Kidney epithelial cell (primary cell): Measurements from ENCODE around the gene SEMA3G. TPM values are rescaled to one million over a fixed set of nuclear protein-coding genes. Genes with fewer than 3 reads are reported as not detected.

Experiments
- DNase-seq: peaks from one replicate; pipeline ENCODE4 v3.0.0-alpha.2; 2010; ENCODE audit warnings: low read depth
- H3K27me3 ChIP-seq: 2 replicates; pipeline ENCODE4 v1.6.0; 2011; ENCODE audit warnings: low read length; ENCODE audit not compliant: control insufficient read depth, insufficient read depth
- H3K36me3 ChIP-seq: 2 replicates; pipeline ENCODE4 v1.5.1; 2011; ENCODE audit warnings: low read length; ENCODE audit not compliant: control insufficient read depth, insufficient read depth
- H3K4me3 ChIP-seq: 2 replicates; pipeline ENCODE4 v1.5.1; 2011; ENCODE audit warnings: low read depth, mild to moderate bottlenecking, control low read depth, low read length
- CTCF ChIP-seq: IDR thresholded peaks from 2 replicates; pipeline ENCODE4 v1.5.1; 2011; ENCODE audit warnings: mild to moderate bottlenecking, moderate library complexity, low read length, control low read depth, inconsistent platforms; ENCODE audit not compliant: insufficient read depth, poor library complexity, severe bottlenecking
- total RNA-seq: library from RNA; depleted of rRNA; stranded (reverse); fragments of >200 nt; gene quantifications from 2 replicates; pipeline ENCODE4 v1.2.3, GENCODE V29; 2015

Gene SEMA3G
- total RNA-seq, 1 donor from 2014 or later, result 0.21 TPM

GRCh38 chr3:52479877-52480575, 35.1 kb upstream of the SEMA3G start:
- Histone ChIP-seq H3K36me3 (peaks cover 14% of the 10 kb centered on the region), H3K27me3 (no peaks in the 10 kb centered on the region), H3K4me3 (no peak overlapping the region)
- no peak for TF ChIP-seq CTCF
- no peak for DNase-seq

- no peak for TF ChIP-seq CTCF
- DNase-seq, result no peak
- peaks cover 14% of the 10 kb centered on the region for H3K36me3 ChIP-seq
- H3K4me3 ChIP-seq, result no peak overlapping the region
- no peaks in the 10 kb centered on the region for H3K27me3 ChIP-seq
Measured at GRCh38 chr3:52479037-52479876, 34.4 kb upstream of the SEMA3G start.

- Histone ChIP-seq H3K27me3 (no peaks in the 10 kb centered on the region), H3K4me3 (no peak overlapping the region), H3K36me3 (peaks cover 17% of the 10 kb centered on the region)
- no peak for TF ChIP-seq CTCF
- no peak for DNase-seq
Measured at GRCh38 chr3:52477796-52478095, 32.8 kb upstream of the SEMA3G start.

- no peak for TF ChIP-seq CTCF
- peaks cover 20% of the 10 kb centered on the region for H3K36me3 ChIP-seq
- H3K27me3 ChIP-seq, result no peaks in the 10 kb centered on the region
- no peak for DNase-seq
- H3K4me3 ChIP-seq, result no peak overlapping the region
Measured at GRCh38 chr3:52477076-52477795, 32.3 kb upstream of the SEMA3G start.

- H3K36me3 ChIP-seq, result peaks cover 14% of the 10 kb centered on the region
- no peak for DNase-seq
- no peak for TF ChIP-seq CTCF
Measured at GRCh38 chr3:52473026-52473425, 28.1 kb upstream of the SEMA3G start.

More at GRCh38 chr3:52473026-52473425, 28.1 kb upstream of the SEMA3G start:
- Histone ChIP-seq H3K27me3 (no peaks in the 10 kb centered on the region), H3K4me3 (no peak overlapping the region)
